HG02870 (cell line): Measurements from ENCODE around the gene CCDC9.
A peak's percentile ranks its signal among the peaks of the same experiment; 100 is the strongest.
"Not testable (repeated sequence)": the region's sequence is repeated elsewhere in the genome, so short reads cannot be mapped to it uniquely, and the experiment has no call there.

Source experiments
- ATAC-seq: cut with Tn5 transposase; IDR thresholded peaks from one replicate; pipeline ENCODE4 v1.9.1; 2021; ENCODE audit warnings: mild to moderate bottlenecking, moderate library complexity; ENCODE audit not compliant: unreplicated experiment

CCDC9 gene

GRCh38 chr19:47258895-47259555, 2.7 kb downstream of the CCDC9 start:
- no peak for ATAC-seq

- no peak for ATAC-seq
These were observed 4.2 kb downstream of the CCDC9 start for GRCh38 chr19:47260476-47260875.

- peak; percentile 66 for ATAC-seq
These were observed 5.8 kb downstream of the CCDC9 start for GRCh38 chr19:47261946-47262793.

GRCh38 chr19:47264629-47265028, 8.3 kb downstream of the CCDC9 start:
- no peak for ATAC-seq

- ATAC-seq: no peak
These were observed 10.1 kb downstream of the CCDC9 start for GRCh38 chr19:47266401-47266941.

GRCh38 chr19:47267350-47267759, 11.0 kb downstream of the CCDC9 start:
- ATAC-seq: no peak

- ATAC-seq: no peak
These were observed 11.7 kb downstream of the CCDC9 start for GRCh38 chr19:47268028-47268427.

GRCh38 chr19:47269596-47269995, 13.3 kb downstream of the CCDC9 start:
- no peak for ATAC-seq

- no peak for ATAC-seq
These were observed 14.1 kb downstream of the CCDC9 start for GRCh38 chr19:47270408-47270807.

GRCh38 chr19:47271949-47272348, 15.6 kb downstream of the CCDC9 start:
- ATAC-seq: no peak

GRCh38 chr19:47272448-47273312, 16.4 kb downstream of the CCDC9 start:
- ATAC-seq: no peak

- peak; percentile 57 for ATAC-seq
These were observed 17.2 kb downstream of the CCDC9 start for GRCh38 chr19:47273313-47274070.

- no peak for ATAC-seq
These were observed 18.0 kb downstream of the CCDC9 start, which contains the start of gene INAFM1 for GRCh38 chr19:47274071-47274890. INAFM1 (plus strand) TSS chr19:47274885; CDS start chr19:47274920, 35 bp downstream.

GRCh38 chr19:47274891-47275761, 18.8 kb downstream of the CCDC9 start:
- ATAC-seq: no peak

- ATAC-seq: no peak
These were observed 19.6 kb downstream of the CCDC9 start for GRCh38 chr19:47275791-47276461.

GRCh38 chr19:47276513-47276912, 20.2 kb downstream of the CCDC9 start:
- not testable (repeated sequence) for ATAC-seq

- no peak for ATAC-seq
These were observed 24.0 kb downstream of the CCDC9 start for GRCh38 chr19:47280183-47280797.
